Endothelial cell of umbilical vein (primary cell): ENCODE results near the gene PAQR4. TPM values are rescaled to one million over a fixed set of nuclear protein-coding genes. Genes with fewer than 3 reads are reported as not detected.

Experiments
- BruUV-seq: library from RNA; stranded (reverse); fragments of 400-500 nt; replicated peaks from 2 replicates; lab custom pipeline; 2021; lab: Mats Ljungman, UMichigan
- CTCF ChIA-PET: fragments of 300-600, 350-600 bp; sonication (Branson Sonifier 250); formaldehyde crosslinking; loops from one replicate; lab custom pipeline; 2021; ENCODE audit warnings: antibody characterized with exemption, inconsistent platforms; lab: Charles Lee
- POLR2A ChIA-PET: fragments of 300-600, 350-600 bp; sonication (Branson Sonifier 250); formaldehyde crosslinking; loops from one replicate; lab custom pipeline; 2021; ENCODE audit warnings: antibody characterized with exemption, inconsistent platforms; lab: Charles Lee
- DNase-seq: peaks from one replicate; pipeline ENCODE4 v3.0.0-alpha.2; 2011; ENCODE audit warnings: low read depth, low spot score
- FAIRE-seq: peaks from 2 replicates; lab custom pipeline; 2011; peaks lifted over from hg19 to GRCh38; lab: Jason Lieb, UNC
- H2AFZ ChIP-seq: 2 replicates; pipeline ENCODE4 v1.6.0; 2012; ENCODE audit warnings: low read depth, low read length, control low read depth, inconsistent platforms
- H3K27ac ChIP-seq: 2 replicates; pipeline ENCODE4 v1.5.1; 2011; ENCODE audit warnings: low read depth, mild to moderate bottlenecking, control low read depth, low read length, moderate library complexity; ENCODE audit not compliant: insufficient read depth
- H3K27me3 ChIP-seq, 2 experiments: 2 replicates each; pipeline versions ENCODE4 v1.6.0 to v1.6.1; 2011; ENCODE audit warnings: low read length in 2 of 2, mixed read lengths in 1 of 2; ENCODE audit not compliant: control insufficient read depth in 2 of 2, insufficient read depth in 2 of 2
- H3K36me3 ChIP-seq, 2 experiments: 2 replicates in 1 of 2; 3 replicates in 1 of 2; pipeline ENCODE4 v1.5.1; 2011; ENCODE audit warnings: low read length in 2 of 2, mild to moderate bottlenecking in 1 of 2, moderate library complexity in 1 of 2; ENCODE audit not compliant: control insufficient read depth in 2 of 2, insufficient read depth in 2 of 2; ENCODE audit errors: extremely low read depth in 1 of 2
- H3K4me1 ChIP-seq: 3 replicates; pipeline ENCODE4 v1.5.1; 2011; ENCODE audit warnings: mild to moderate bottlenecking, low read length; ENCODE audit not compliant: control insufficient read depth, insufficient read depth; ENCODE audit errors: extremely low read depth
- H3K4me2 ChIP-seq: 2 replicates; pipeline ENCODE4 v1.6.1; 2011; ENCODE audit warnings: low read length, control low read depth, mixed read lengths; ENCODE audit not compliant: insufficient read depth
- H3K4me3 ChIP-seq, 3 experiments: fragments of 200-600 bp in 1 of 3; sonication (generic), shearing (Covaris generic) in 1 of 3; replicated peaks in 1 of 3; 2 replicates each; pipeline ENCODE4 v1.5.1; 2011 to 2016; ENCODE audit warnings: control low read depth in 3 of 3, low read length in 3 of 3, mild to moderate bottlenecking in 2 of 3, inconsistent platforms in 1 of 3, low read depth in 1 of 3, moderate library complexity in 1 of 3; ENCODE audit not compliant: insufficient read depth in 1 of 3
- H3K79me2 ChIP-seq: 2 replicates; pipeline ENCODE4 v1.6.0; 2012; ENCODE audit warnings: low read length, inconsistent platforms; ENCODE audit not compliant: control insufficient read depth, insufficient read depth
- H3K9ac ChIP-seq: replicated peaks from 2 replicates; pipeline ENCODE3; 2011; ENCODE audit warnings: low read length, control low read depth; ENCODE audit not compliant: insufficient read depth; ENCODE audit errors: extremely low read depth
- H3K9me1 ChIP-seq: replicated peaks from 3 replicates; pipeline ENCODE4 v1.6.0; 2011; ENCODE audit warnings: mild to moderate bottlenecking, low read length; ENCODE audit not compliant: control insufficient read depth, insufficient read depth; ENCODE audit errors: extremely low read depth
- H3K9me3 ChIP-seq: replicated peaks from 2 replicates; pipeline ENCODE4 v1.5.1; 2012; ENCODE audit warnings: low read length, inconsistent platforms; ENCODE audit not compliant: control insufficient read depth, insufficient read depth
- H4K20me1 ChIP-seq: replicated peaks from 2 replicates; pipeline ENCODE3; 2011; ENCODE audit warnings: mild to moderate bottlenecking, low read length; ENCODE audit not compliant: control insufficient read depth, insufficient read depth; ENCODE audit errors: extremely low read depth
- EZH2 ChIP-seq: IDR thresholded peaks from 2 replicates; pipeline ENCODE4 v1.6.1; 2012; ENCODE audit warnings: borderline replicate concordance, low read depth, mild to moderate bottlenecking, moderate library complexity, low read length, inconsistent platforms; ENCODE audit not compliant: severe bottlenecking
- FOS ChIP-seq: IDR thresholded peaks from 2 replicates; pipeline ENCODE4 v1.6.1; 2011; ENCODE audit warnings: mild to moderate bottlenecking, low read length, moderate library complexity, borderline replicate concordance; ENCODE audit not compliant: insufficient read depth
- GATA2 ChIP-seq: IDR thresholded peaks from 2 replicates; pipeline ENCODE4 v1.7.0; 2011; ENCODE audit warnings: low read depth, mild to moderate bottlenecking, moderate library complexity, mixed read lengths, low read length; ENCODE audit not compliant: insufficient read length, insufficient read depth
- JUN ChIP-seq: IDR thresholded peaks from 2 replicates; pipeline ENCODE4 v1.6.1; 2011; ENCODE audit warnings: borderline replicate concordance, low read depth; ENCODE audit not compliant: insufficient read length, insufficient read depth
- MYC ChIP-seq: IDR thresholded peaks from one replicate; pipeline ENCODE4 v1.6.1; 2011; ENCODE audit warnings: mild to moderate bottlenecking, low read depth, low read length
- POLR2A ChIP-seq: IDR thresholded peaks from 2 replicates; pipeline ENCODE4 v1.6.1; 2012; ENCODE audit warnings: low read depth, mild to moderate bottlenecking, control low read depth, low read length
- POLR2AphosphoS5 ChIP-seq: IDR thresholded peaks from 2 replicates; pipeline ENCODE4 v1.6.1; 2012; ENCODE audit warnings: low read depth, mild to moderate bottlenecking, control low read depth, low read length, moderate library complexity; ENCODE audit not compliant: insufficient read depth
- dilution Hi-C: fragments of 300-500 bp; cut with MboI; formaldehyde crosslinking; loops from one replicate; pipeline ENCODE4 v1.15.0; 2019; ENCODE audit warnings: low sequenced_read_pairs; ENCODE audit not compliant: extremely low pct_ligation_motif_present
- intact Hi-C: fragments of 100-400 bp; cut with micrococcal nuclease; formaldehyde crosslinking; loops from one replicate; pipeline ENCODE4 v1.10.0; 2022
- polyA plus RNA-seq, 4 experiments: library from polyadenylated mRNA; depleted of rRNA in 3 of 4; stranded (reverse) in 3 of 4; unstranded in 1 of 4; fragments of >200 nt; gene quantifications; 2 replicates each; pipeline versions ENCODE4 v1.2.1 to v1.2.3, GENCODE V29; 2011 to 2012; ENCODE audit warnings: missing spikeins in 1 of 4
- total RNA-seq: library from RNA; stranded (reverse); gene quantifications from 2 replicates; pipeline ENCODE4 v1.2.3, GENCODE V29; 2021
- TF ChIP-seq, protein P1 (sequence below): IDR thresholded peaks from 2 replicates; pipeline ENCODE4 v1.6.1; 2011; ENCODE audit not compliant: insufficient read depth, insufficient read length
- TF ChIP-seq, protein P2 (sequence below), 2 donors: IDR thresholded peaks; 1 replicate in 1 of 2; 2 replicates in 1 of 2; pipeline ENCODE4 v1.5.1; 2011; ENCODE audit warnings: low read length in 2 of 2, mild to moderate bottlenecking in 2 of 2, moderate library complexity in 2 of 2, control low read depth in 1 of 2, inconsistent platforms in 1 of 2, low read depth in 1 of 2; ENCODE audit not compliant: insufficient read depth in 1 of 2; ENCODE audit errors: extremely low read depth in 1 of 2

PAQR4 gene
- total and polyA plus RNA-seq, 2 donors (not counting 3 experiments of a cell fraction or from before 2014, with no cell fraction given), result 23.8 to 31.2 TPM

DNA sequence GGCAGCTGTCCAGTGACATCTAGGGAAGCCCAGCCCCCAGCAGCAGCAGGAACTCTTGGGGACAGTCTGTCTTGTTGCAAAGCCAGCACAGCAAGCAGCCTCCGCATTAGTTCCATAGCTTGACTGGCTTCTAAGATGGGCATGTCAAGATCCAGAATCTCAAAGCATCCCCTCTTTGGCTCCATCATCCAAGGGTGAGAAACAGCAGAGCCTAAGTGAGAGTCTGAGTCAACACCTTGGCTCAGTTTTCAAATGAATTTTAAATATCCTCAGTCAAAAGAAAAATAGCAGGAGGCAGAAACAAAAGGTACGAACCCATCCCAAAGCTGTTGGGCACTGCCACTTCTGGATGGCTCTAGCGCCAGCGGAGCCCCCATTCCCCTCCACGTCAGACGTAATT is 45.8 kb downstream of the PAQR4 start:
- dilution Hi-C loops, result no loop called here
- TF ChIP-seq POLR2A (no peak), MYC (no peak), EZH2 (no peak), FOS (no peak), POLR2AphosphoS5 (no peak), GATA2 (no peak), JUN (no peak)
- TF ChIP-seq, protein P1, sequence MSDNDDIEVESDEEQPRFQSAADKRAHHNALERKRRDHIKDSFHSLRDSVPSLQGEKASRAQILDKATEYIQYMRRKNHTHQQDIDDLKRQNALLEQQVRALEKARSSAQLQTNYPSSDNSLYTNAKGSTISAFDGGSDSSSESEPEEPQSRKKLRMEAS, result no peak
- TF ChIP-seq, protein P2, sequence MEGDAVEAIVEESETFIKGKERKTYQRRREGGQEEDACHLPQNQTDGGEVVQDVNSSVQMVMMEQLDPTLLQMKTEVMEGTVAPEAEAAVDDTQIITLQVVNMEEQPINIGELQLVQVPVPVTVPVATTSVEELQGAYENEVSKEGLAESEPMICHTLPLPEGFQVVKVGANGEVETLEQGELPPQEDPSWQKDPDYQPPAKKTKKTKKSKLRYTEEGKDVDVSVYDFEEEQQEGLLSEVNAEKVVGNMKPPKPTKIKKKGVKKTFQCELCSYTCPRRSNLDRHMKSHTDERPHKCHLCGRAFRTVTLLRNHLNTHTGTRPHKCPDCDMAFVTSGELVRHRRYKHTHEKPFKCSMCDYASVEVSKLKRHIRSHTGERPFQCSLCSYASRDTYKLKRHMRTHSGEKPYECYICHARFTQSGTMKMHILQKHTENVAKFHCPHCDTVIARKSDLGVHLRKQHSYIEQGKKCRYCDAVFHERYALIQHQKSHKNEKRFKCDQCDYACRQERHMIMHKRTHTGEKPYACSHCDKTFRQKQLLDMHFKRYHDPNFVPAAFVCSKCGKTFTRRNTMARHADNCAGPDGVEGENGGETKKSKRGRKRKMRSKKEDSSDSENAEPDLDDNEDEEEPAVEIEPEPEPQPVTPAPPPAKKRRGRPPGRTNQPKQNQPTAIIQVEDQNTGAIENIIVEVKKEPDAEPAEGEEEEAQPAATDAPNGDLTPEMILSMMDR (IDR thresholded peaks at IDR 0.05; ENCODE audit: extremely low read depth in 1 of 2, insufficient read depth in 1 of 2, low read depth in 1 of 2, low read length in 2 of 2), result no peak
- H3K4me2 ChIP-seq, result no peak overlapping the region
- no peak overlapping the region for H3K4me3 ChIP-seq
- no TSS peak for BruUV-seq
- ChIA-PET POLR2A (no interaction called here), CTCF (interaction anchor here (1.3 kb wide), 1 partner anchor 17 kb away, joined by 7 read pairs; no protein-coding TSS in a partner anchor)
- FAIRE-seq (no peak), DNase-seq (no peak)
- no peak overlapping the region for H2AFZ ChIP-seq
- intact Hi-C loops, result no loop called here
- no peak overlapping the region for H3K9ac ChIP-seq
- H3K9me1 ChIP-seq, result no peaks in the 10 kb centered on the region
- no peaks in the 10 kb centered on the region for H3K4me1 ChIP-seq
- H4K20me1 ChIP-seq, result no peaks in the 10 kb centered on the region
- H3K36me3 ChIP-seq, result no peaks in the 10 kb centered on the region
- no peaks in the 10 kb centered on the region for H3K79me2 ChIP-seq
- no peaks in the 10 kb centered on the region for H3K9me3 ChIP-seq
- no peak overlapping the region for H3K27ac ChIP-seq
- H3K27me3 ChIP-seq, result peaks cover 21 to 22% of the 10 kb centered on the region in 2 experiments
